Mesendoderm (in vitro differentiated cells): ENCODE measurements around the gene SFI1.

Experiments used
- DNase-seq: peaks from one replicate; pipeline ENCODE4 v3.0.0; 2013
- H2AK5ac ChIP-seq: 2 replicates; pipeline ENCODE4 v1.6.1; 2013; ENCODE audit warnings: low read length, inconsistent platforms
- H2BK120ac ChIP-seq: 2 replicates; pipeline ENCODE4 v1.6.1; 2013; ENCODE audit warnings: low read depth, mild to moderate bottlenecking, low read length, moderate library complexity, mixed read lengths
- H2BK15ac ChIP-seq: replicated peaks from 2 replicates; pipeline ENCODE4 v1.6.1; 2013; ENCODE audit warnings: low read depth, mild to moderate bottlenecking, moderate library complexity
- H2BK5ac ChIP-seq: 2 replicates; pipeline ENCODE4 v1.6.1; 2013; ENCODE audit warnings: low read length, inconsistent platforms
- H3K18ac ChIP-seq: 2 replicates; pipeline ENCODE4 v1.6.1; 2013; ENCODE audit warnings: mild to moderate bottlenecking, low read length, mixed read lengths
- H3K23ac ChIP-seq: one replicate; pipeline ENCODE4 v1.6.1; 2013; ENCODE audit warnings: low read length
- H3K27ac ChIP-seq: 2 replicates; pipeline ENCODE4 v1.5.1; 2013; ENCODE audit warnings: low read depth, mild to moderate bottlenecking, inconsistent platforms, low read length, moderate library complexity
- H3K27me3 ChIP-seq: 2 replicates; pipeline ENCODE4 v1.6.1; 2013; ENCODE audit warnings: low read length, control low read depth, mild to moderate bottlenecking, inconsistent platforms; ENCODE audit not compliant: insufficient read depth, poor library complexity
- H3K36me3 ChIP-seq: 2 replicates; pipeline ENCODE4 v1.6.1; 2013; ENCODE audit warnings: low read length, inconsistent platforms; ENCODE audit not compliant: control insufficient read depth, insufficient read depth
- H3K4ac ChIP-seq: one replicate; pipeline ENCODE4 v1.6.1; 2013; ENCODE audit warnings: low read depth, mild to moderate bottlenecking, low read length, moderate library complexity
- H3K4me1 ChIP-seq: 2 replicates; pipeline ENCODE4 v1.6.1; 2013; ENCODE audit warnings: low read depth, low read length, inconsistent platforms; ENCODE audit not compliant: control insufficient read depth
- H3K4me2 ChIP-seq: 2 replicates; pipeline ENCODE4 v1.6.1; 2013; ENCODE audit warnings: low read length
- H3K4me3 ChIP-seq: 2 replicates; pipeline ENCODE4 v1.5.1; 2013; ENCODE audit warnings: mild to moderate bottlenecking, low read length
- H3K56ac ChIP-seq: one replicate; pipeline ENCODE4 v1.6.1; 2013; ENCODE audit warnings: low read length
- H3K79me1 ChIP-seq: 2 replicates; pipeline ENCODE4 v1.6.1; 2013; ENCODE audit warnings: low read length, inconsistent platforms
- H3K79me2 ChIP-seq: 2 replicates; pipeline ENCODE4 v1.6.1; 2013; ENCODE audit warnings: mild to moderate bottlenecking, low read length; ENCODE audit not compliant: control insufficient read depth, insufficient read depth
- H3K9ac ChIP-seq: 2 replicates; pipeline ENCODE4 v1.6.1; 2013; ENCODE audit warnings: low read length, inconsistent platforms
- H4K5ac ChIP-seq: one replicate; pipeline ENCODE4 v1.6.1; 2013; ENCODE audit warnings: low read length
- H4K8ac ChIP-seq: one replicate; pipeline ENCODE4 v1.6.1; 2013; ENCODE audit warnings: low read depth, mild to moderate bottlenecking, control low read depth, low read length, moderate library complexity
- WGBS: extraction: QIAGEN DNeasy Blood & Tissue Kit; methylation state at CpG from one replicate; pipeline ENCODE4 v1.1.7; 2013; ENCODE audit warnings: low lambda C conversion rate, missing lambda C conversion rate; ENCODE audit not compliant: insufficient coverage; ENCODE audit errors: extremely low coverage; 5-methylcytosine and 5-hydroxymethylcytosine counted together

The SFI1 gene

GRCh38 chr22:31618471-31619176 lies 122.3 kb downstream of the SFI1 start:
- Histone ChIP-seq H3K27ac (no peak overlapping the region), H3K36me3 (peaks cover 6% of the 10 kb centered on the region)

GRCh38 chr22:31619611-31620300 lies 123.4 kb downstream of the SFI1 start:
- no CpG with 5 or more reads among the region's 14 CpGs for WGBS
- no peak overlapping the region for H3K27ac ChIP-seq
- peaks cover 12% of the 10 kb centered on the region for H3K79me2 ChIP-seq
- no peak overlapping the region for H4K8ac ChIP-seq
- H4K5ac ChIP-seq, result no peak overlapping the region
- H2BK15ac ChIP-seq, result no peak overlapping the region
- H3K18ac ChIP-seq, result no peak overlapping the region
- H3K9ac ChIP-seq, result no peak overlapping the region
- H3K56ac ChIP-seq, result no peak overlapping the region
- H3K23ac ChIP-seq, result no peak overlapping the region
- H3K27me3 ChIP-seq, result no peaks in the 10 kb centered on the region
- no peak for DNase-seq
- H2BK120ac ChIP-seq, result no peak overlapping the region
- peaks cover 6% of the 10 kb centered on the region for H3K36me3 ChIP-seq
- H3K4ac ChIP-seq, result no peak overlapping the region
- peaks cover 14% of the 10 kb centered on the region for H3K79me1 ChIP-seq
- no peak overlapping the region for H2BK5ac ChIP-seq
- H3K4me1 ChIP-seq, result no peaks in the 10 kb centered on the region
- H3K4me2 ChIP-seq, result no peak overlapping the region
- H2AK5ac ChIP-seq, result no peak overlapping the region
- no peak overlapping the region for H3K4me3 ChIP-seq

More at GRCh38 chr22:31618471-31619176, 122.3 kb downstream of the SFI1 start:
- H3K18ac ChIP-seq, result no peak overlapping the region
- no peak overlapping the region for H4K5ac ChIP-seq
- H3K4me2 ChIP-seq, result no peak overlapping the region
- no peak overlapping the region for H2BK15ac ChIP-seq
- no peak overlapping the region for H2AK5ac ChIP-seq
- H2BK120ac ChIP-seq, result no peak overlapping the region
- H3K4me3 ChIP-seq, result no peak overlapping the region
- H3K4me1 ChIP-seq, result no peaks in the 10 kb centered on the region
- peaks cover 7% of the 10 kb centered on the region for H3K79me2 ChIP-seq
- H2BK5ac ChIP-seq, result no peak overlapping the region
- H3K4ac ChIP-seq, result no peak overlapping the region
- no peak overlapping the region for H3K9ac ChIP-seq
- no peak for DNase-seq
- H3K27me3 ChIP-seq, result no peaks in the 10 kb centered on the region
- H3K79me1 ChIP-seq, result peaks cover 9% of the 10 kb centered on the region
- no CpG with 5 or more reads among the region's 5 CpGs for WGBS
- no peak overlapping the region for H3K56ac ChIP-seq
- no peak overlapping the region for H3K23ac ChIP-seq
- no peak overlapping the region for H4K8ac ChIP-seq

GRCh38 chr22:31620756-31621480 lies 124.6 kb downstream of the SFI1 start:
- DNase-seq, result no peak
- Histone ChIP-seq H3K23ac (no peak overlapping the region), H4K8ac (no peak overlapping the region), H2BK5ac (no peak overlapping the region), H3K36me3 (peaks cover 6% of the 10 kb centered on the region), H4K5ac (no peak overlapping the region), H3K4me2 (no peak overlapping the region), H3K27me3 (no peaks in the 10 kb centered on the region), H3K4ac (no peak overlapping the region), H3K9ac (no peak overlapping the region), H3K4me1 (no peaks in the 10 kb centered on the region), H3K18ac (no peak overlapping the region), H3K27ac (no peak overlapping the region), H2BK120ac (no peak overlapping the region), H3K4me3 (no peak overlapping the region), H2BK15ac (no peak overlapping the region), H3K79me1 (peaks cover 14% of the 10 kb centered on the region), H3K56ac (no peak overlapping the region), H3K79me2 (peaks cover 16% of the 10 kb centered on the region), H2AK5ac (no peak overlapping the region)
- no CpG with 5 or more reads among the region's 20 CpGs for WGBS

- Histone ChIP-seq H3K56ac (no peak overlapping the region), H3K9ac (no peak overlapping the region), H3K23ac (no peak overlapping the region), H3K4me3 (no peak overlapping the region), H4K5ac (no peak overlapping the region), H3K27me3 (no peaks in the 10 kb centered on the region), H3K4ac (no peak overlapping the region), H2BK120ac (no peak overlapping the region), H3K79me2 (peaks cover 19% of the 10 kb centered on the region), H3K4me1 (peaks cover 4% of the 10 kb centered on the region), H2BK5ac (no peak overlapping the region), H3K4me2 (no peak overlapping the region), H3K18ac (no peak overlapping the region), H3K36me3 (peaks cover 6% of the 10 kb centered on the region), H3K79me1 (peaks cover 19% of the 10 kb centered on the region), H2BK15ac (no peak overlapping the region), H3K27ac (no peak overlapping the region), H2AK5ac (no peak overlapping the region), H4K8ac (no peak overlapping the region)
- DNase-seq, result no peak
- no CpG with 5 or more reads among the region's 19 CpGs for WGBS
Measured at GRCh38 chr22:31621507-31622124, 125.3 kb downstream of the SFI1 start.

- no peak overlapping the region for H2AK5ac ChIP-seq
- no peak overlapping the region for H3K4ac ChIP-seq
- H2BK120ac ChIP-seq, result no peak overlapping the region
- H3K23ac ChIP-seq, result no peak overlapping the region
- H3K27me3 ChIP-seq, result no peaks in the 10 kb centered on the region
- H3K18ac ChIP-seq, result no peak overlapping the region
- H2BK15ac ChIP-seq, result no peak overlapping the region
- H3K36me3 ChIP-seq, result peaks cover 5% of the 10 kb centered on the region
- H3K56ac ChIP-seq, result no peak overlapping the region
- no peak overlapping the region for H3K4me3 ChIP-seq
- no peak overlapping the region for H4K8ac ChIP-seq
- WGBS, result no CpG with 5 or more reads among the region's 1 CpG
- no peak overlapping the region for H3K4me2 ChIP-seq
- H3K79me1 ChIP-seq, result peaks cover 27% of the 10 kb centered on the region
- no peak overlapping the region for H2BK5ac ChIP-seq
- no peak overlapping the region for H3K27ac ChIP-seq
- H4K5ac ChIP-seq, result no peak overlapping the region
- no peak for DNase-seq
- peaks cover 29% of the 10 kb centered on the region for H3K79me2 ChIP-seq
- H3K4me1 ChIP-seq, result peaks cover 4% of the 10 kb centered on the region
- H3K9ac ChIP-seq, result no peak overlapping the region
Measured at GRCh38 chr22:31622980-31623379, 126.6 kb downstream of the SFI1 start.
